Upper lobe of right lung (tissue), 1 donor: Measurements from ENCODE around the gene C1QTNF7. TPM values are rescaled to one million over a fixed set of nuclear protein-coding genes. Genes with fewer than 3 reads are reported as not detected.
A peak's percentile ranks its signal among the peaks of the same experiment; 100 is the strongest.

Source experiments
- ATAC-seq: fragments of 200-7000 bp; cut with Tn5 transposase; one replicate; pipeline ENCODE4 v1.9.1; 2020; ENCODE audit warnings: mild to moderate bottlenecking, moderate library complexity
- DNase-seq: peaks from one replicate; pipeline ENCODE4 v3.0.0-alpha.2; 2020
- H3K27ac ChIP-seq: fragments of 200-600 bp; one replicate; pipeline ENCODE4 v1.8.0; 2022
- H3K27me3 ChIP-seq: fragments of 200-600 bp; one replicate; pipeline ENCODE4 v1.8.0; 2022; ENCODE audit warnings: mild to moderate bottlenecking
- H3K36me3 ChIP-seq: fragments of 200-600 bp; one replicate; pipeline ENCODE4 v1.8.0; 2022
- H3K4me1 ChIP-seq: fragments of 200-600 bp; one replicate; pipeline ENCODE4 v1.8.0; 2022
- H3K4me3 ChIP-seq: fragments of 200-600 bp; one replicate; pipeline ENCODE4 v1.8.0; 2022; ENCODE audit warnings: mild to moderate bottlenecking
- H3K9me3 ChIP-seq: fragments of 200-600 bp; one replicate; pipeline ENCODE4 v1.8.0; 2022
- intact Hi-C: fragments of 100-400 bp; cut with DNase I; formaldehyde crosslinking; loops from one replicate; pipeline ENCODE4 v1.11.0; 2022
- total RNA-seq: library from RNA; stranded (reverse); fragmentation: NEBNext Ultra II Directional; extraction: Animal tissue kit (Norgen Biotek cat#: 25700); gene quantifications from one replicate; pipeline ENCODE4 v1.2.1, GENCODE V29; 2021
- TF ChIP-seq, protein P1 (sequence below): fragments of 200-600 bp; IDR thresholded peaks from one replicate; pipeline ENCODE4 v1.8.0; 2022; ENCODE audit warnings: antibody characterized with exemption
- donor health status: DM: no; HTN: yes; CAD: no; lungs with severe emphysema.

The C1QTNF7 gene
- total RNA-seq, 1 donor from 2014 or later = 15.1 TPM

DNA sequence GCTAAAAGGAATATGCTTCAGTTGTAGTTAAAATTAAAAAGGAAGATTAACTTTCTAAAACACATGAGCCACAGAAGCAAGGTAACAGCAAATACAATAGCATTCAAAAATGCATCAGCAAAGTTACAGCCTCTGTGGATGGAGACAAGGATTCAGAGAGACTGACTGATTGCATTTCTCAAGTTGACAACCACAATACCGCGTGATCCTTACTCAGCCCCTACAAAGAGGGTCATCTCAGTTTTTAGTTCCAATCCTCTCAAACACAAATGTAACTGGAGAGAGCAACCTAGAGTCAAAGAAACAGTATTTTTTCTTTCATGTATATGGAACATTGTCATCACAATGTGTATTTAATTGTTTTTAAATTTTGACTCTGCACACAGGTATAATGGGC is 14.2 kb upstream of the C1QTNF7 start:
- H3K4me1 ChIP-seq = peaks cover 21% of the 10 kb centered on the region
- TF ChIP-seq, protein P1, sequence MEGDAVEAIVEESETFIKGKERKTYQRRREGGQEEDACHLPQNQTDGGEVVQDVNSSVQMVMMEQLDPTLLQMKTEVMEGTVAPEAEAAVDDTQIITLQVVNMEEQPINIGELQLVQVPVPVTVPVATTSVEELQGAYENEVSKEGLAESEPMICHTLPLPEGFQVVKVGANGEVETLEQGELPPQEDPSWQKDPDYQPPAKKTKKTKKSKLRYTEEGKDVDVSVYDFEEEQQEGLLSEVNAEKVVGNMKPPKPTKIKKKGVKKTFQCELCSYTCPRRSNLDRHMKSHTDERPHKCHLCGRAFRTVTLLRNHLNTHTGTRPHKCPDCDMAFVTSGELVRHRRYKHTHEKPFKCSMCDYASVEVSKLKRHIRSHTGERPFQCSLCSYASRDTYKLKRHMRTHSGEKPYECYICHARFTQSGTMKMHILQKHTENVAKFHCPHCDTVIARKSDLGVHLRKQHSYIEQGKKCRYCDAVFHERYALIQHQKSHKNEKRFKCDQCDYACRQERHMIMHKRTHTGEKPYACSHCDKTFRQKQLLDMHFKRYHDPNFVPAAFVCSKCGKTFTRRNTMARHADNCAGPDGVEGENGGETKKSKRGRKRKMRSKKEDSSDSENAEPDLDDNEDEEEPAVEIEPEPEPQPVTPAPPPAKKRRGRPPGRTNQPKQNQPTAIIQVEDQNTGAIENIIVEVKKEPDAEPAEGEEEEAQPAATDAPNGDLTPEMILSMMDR = no peak
- H3K4me3 ChIP-seq = no peak overlapping the region
- H3K9me3 ChIP-seq = no peaks in the 10 kb centered on the region
- H3K27ac ChIP-seq = no peak overlapping the region
- no peaks in the 10 kb centered on the region for H3K27me3 ChIP-seq
- ATAC-seq = no peak
- no peak for DNase-seq
- no peaks in the 10 kb centered on the region for H3K36me3 ChIP-seq
- intact Hi-C loops = no loop called here

DNA sequence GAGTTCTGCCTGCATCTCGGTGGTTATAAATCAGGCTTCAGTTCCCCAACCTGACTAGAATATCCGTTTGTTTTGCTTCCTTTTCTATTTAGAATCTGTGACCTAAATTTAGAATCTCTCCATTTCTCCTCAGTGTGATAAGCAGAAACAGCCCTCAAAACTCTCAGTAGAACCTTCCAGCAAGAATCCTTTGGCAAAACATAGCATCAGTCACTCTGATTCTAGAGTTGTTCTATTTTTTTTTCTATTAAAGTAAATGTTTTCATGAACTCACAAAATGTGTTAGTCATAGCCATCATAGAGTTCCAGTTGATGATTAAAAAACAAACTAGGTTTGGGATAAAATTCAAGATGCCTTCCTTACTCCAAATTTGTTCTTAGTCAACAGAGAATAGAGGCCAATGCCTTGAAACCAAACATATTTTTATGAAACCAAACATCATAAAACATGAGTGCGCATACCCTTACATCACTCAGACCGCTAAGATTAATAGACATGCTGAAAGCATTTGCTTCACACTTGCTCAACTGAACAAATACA is 13.2 kb upstream of the C1QTNF7 start:
- TF ChIP-seq, protein P1 = no peak
- H3K27me3 ChIP-seq = no peaks in the 10 kb centered on the region
- H3K4me3 ChIP-seq = no peak overlapping the region
- H3K27ac ChIP-seq = no peak overlapping the region
- DNase-seq (no peak), ATAC-seq (no peak)
- intact Hi-C loops = no loop called here
- H3K36me3 ChIP-seq = no peaks in the 10 kb centered on the region
- peaks cover 21% of the 10 kb centered on the region for H3K4me1 ChIP-seq
- H3K9me3 ChIP-seq = no peaks in the 10 kb centered on the region

DNA sequence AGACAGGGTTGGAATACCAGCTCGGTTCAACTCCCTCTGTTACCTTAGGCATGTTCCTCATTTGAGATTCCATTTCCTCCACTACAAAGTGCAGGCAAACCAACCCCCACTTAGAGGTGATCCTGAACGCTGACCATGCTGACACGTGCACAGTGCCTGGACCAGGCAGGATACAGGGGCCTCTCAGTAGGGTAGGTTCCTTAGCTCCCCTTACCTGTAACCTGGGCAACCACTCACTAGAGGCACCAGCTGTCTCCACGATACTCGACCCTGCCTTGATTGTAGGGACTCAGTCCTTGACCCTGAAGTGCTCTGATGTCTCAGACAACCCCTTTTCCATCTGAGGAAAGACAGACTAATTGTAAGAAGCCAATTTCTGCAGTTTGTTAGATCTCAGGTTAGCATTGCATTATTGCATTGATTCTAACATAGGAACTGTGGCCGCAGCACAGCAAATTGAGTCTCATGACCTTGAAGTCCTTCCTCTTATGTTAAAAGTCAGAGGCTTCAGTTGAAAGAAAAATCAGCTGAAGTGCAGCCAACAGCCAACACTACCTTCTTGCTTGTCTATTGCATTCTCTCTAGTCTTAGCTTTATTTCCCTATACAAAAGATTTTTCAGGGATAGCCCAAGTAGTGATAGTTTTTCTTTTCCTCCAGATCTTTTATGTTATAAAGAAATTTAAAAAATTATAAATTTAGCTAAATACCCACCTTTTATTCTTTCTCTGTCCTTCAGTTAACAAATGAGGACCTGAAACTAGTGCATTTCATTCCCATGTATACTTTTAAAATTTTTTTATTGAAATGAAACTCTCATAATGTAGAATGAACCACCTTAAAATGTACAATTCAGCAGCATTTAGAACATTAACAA is 11.2 kb upstream of the C1QTNF7 start:
- TF ChIP-seq, protein P1 = no peak
- DNase-seq (no peak), ATAC-seq (peak; percentile 32)
- Histone ChIP-seq H3K36me3 (no peaks in the 10 kb centered on the region), H3K27me3 (no peaks in the 10 kb centered on the region), H3K9me3 (no peaks in the 10 kb centered on the region), H3K4me1 (peaks cover 13% of the 10 kb centered on the region), H3K4me3 (no peak overlapping the region), H3K27ac (no peak overlapping the region)
- intact Hi-C loops = no loop called here

DNA sequence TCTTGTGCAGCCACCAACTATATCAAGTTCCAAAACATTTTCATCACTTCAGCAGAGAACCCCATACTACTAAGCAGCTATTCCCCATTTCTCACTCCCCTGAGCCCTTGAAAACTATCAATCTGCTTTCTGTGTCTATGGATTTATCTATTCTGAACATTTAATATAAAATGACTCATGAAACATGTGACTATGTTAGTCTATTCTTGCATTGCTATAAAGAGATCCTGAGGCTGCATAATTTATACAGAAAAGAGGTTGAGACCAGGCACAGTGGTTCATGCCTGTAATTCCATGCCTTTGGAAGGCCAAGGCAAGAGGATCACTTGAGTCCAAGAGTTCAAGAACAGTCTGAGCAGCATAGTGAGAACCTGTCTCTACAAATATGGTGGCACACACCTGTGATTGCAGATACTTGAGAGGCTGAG is 10.6 kb upstream of the C1QTNF7 start:
- no peak for ATAC-seq
- intact Hi-C loops = no loop called here
- Histone ChIP-seq H3K27me3 (no peaks in the 10 kb centered on the region), H3K9me3 (no peaks in the 10 kb centered on the region), H3K27ac (no peak overlapping the region), H3K36me3 (no peaks in the 10 kb centered on the region), H3K4me1 (peaks cover 13% of the 10 kb centered on the region), H3K4me3 (no peak overlapping the region)
- TF ChIP-seq, protein P1 = no peak
- DNase-seq = no peak

DNA sequence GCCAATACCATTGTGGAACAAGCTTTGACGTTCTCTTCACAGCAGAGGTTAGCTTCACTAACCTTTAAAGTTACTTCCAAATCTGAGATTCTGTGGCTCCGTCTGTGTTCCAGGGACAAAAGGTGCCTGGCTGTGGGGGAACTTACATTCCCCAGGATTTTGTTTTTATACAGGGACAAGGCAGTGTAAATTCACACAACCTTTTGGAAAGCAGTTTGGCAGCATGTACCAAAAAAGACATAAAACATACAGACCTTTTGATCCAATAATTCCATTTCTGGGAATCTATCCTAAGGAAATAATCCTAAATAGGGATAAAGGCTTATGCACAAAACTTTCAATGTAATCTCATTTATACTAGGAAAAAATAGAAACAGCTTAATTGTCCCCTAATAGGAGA is 8.9 kb upstream of the C1QTNF7 start:
- DNase-seq (no peak), ATAC-seq (no peak)
- peaks cover 4% of the 10 kb centered on the region for H3K4me1 ChIP-seq
- no peaks in the 10 kb centered on the region for H3K36me3 ChIP-seq
- H3K27me3 ChIP-seq = no peaks in the 10 kb centered on the region
- H3K4me3 ChIP-seq = no peak overlapping the region
- TF ChIP-seq, protein P1 = no peak
- no peak overlapping the region for H3K27ac ChIP-seq
- H3K9me3 ChIP-seq = no peaks in the 10 kb centered on the region
- intact Hi-C loops = no loop called here
